NCI-H2171 treated with DMSO at 0.1 percent for 48 hours (cell line): ENCODE data around the gene PROK1.
A peak's percentile ranks its signal among the peaks of the same experiment; 100 is the strongest.
"Not testable (repeated sequence)": the region's sequence is repeated elsewhere in the genome, so short reads cannot be mapped to it uniquely, and the experiment has no call there.

Source experiments
- DNase-seq: peaks from one replicate; lab custom pipeline; 2025; lab: John Stamatoyannopoulos, UW

PROK1 gene

DNA sequence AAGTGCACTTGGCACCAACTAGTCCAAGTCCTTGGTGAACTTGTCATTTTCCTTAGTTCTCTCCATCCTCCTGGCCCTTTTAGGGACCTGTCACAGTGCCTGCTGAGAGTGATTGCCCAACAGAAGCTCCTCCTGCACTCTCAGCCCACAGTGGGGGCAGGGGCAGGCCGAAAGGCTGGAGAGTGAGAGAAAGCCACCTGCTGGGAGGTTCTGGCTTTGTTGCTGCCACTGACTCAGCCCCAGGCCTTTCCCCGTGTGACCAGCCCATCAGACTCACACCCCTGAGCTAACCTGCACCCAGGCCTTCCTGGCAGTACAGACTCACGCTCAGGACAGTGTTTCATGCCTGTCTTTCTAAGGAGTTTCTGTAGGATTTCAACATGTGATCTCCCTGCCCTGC, 17.1 kb upstream of the PROK1 start:
- DNase-seq, result no peak

DNA sequence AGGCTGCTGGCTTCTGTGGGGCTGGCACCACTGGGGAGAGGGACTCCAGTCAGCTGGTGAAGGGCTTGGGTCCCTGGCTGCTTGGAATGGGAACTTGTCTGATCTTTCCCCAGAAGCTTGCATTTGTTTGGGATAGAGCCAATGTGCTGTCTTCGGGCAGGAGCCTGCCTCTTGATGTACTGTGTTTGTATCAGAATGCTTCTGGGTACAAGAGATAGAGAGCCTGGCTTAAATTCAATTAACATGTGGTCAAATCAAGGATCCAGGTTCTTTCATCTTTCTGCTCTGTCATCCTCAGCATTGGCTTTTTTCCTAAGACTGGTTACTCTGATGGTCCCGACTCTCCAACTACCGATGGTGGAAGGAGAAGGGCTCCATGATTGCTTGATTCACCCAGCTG, 16.0 kb upstream of the PROK1 start:
- no peak for DNase-seq

DNA sequence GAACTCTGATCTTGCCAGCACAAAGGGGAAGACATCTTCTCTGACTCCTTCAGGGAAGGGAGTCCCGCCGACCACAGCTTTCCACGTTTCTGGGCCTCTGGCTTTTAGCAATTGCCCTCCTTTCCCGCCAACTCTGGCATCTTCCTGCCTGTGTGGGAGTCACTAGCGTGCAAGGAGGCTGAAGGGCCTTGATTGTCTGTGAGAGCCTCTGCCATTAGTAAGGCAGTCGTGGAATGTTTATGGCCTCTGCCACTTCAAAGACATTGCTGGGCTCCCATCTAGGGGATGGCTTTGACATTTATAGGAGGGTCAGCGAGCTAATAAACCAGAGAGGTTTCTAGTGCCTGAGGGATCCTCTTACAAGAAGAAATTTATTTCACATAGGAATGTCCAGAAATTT, 14.3 kb upstream of the PROK1 start:
- no peak for DNase-seq

DNA sequence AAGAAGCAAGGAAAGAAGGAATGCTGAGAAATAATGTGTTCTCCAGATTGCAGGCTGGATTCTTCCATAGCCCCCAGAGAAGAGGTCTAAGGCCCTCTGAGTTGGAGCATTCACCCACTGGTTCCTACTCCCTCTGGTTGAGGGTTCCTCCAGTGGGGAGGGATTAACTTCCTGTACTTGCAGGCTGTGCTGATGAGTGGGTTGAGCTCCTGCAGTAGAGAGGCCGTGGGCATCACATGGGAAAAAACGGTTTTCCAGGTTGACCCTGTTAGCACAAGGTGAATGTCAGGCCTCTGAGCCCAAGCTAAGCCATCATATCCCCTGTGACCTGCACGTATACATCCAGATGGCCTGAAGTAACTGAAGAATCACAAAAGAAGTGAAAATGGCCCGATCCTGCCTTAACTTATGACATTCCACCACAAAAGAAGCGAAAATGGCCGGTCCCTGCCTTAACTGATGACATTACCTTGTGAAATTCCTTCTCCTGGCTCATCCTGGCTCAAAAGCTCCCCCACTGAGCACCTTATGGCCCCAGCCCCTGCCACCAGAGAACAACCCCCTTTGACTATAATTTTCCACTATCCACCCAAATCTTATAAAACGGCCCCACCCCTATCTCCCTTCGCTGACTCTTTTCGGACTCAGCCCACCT, 13.2 kb upstream of the PROK1 start:
- DNase-seq, result not testable (repeated sequence)

DNA sequence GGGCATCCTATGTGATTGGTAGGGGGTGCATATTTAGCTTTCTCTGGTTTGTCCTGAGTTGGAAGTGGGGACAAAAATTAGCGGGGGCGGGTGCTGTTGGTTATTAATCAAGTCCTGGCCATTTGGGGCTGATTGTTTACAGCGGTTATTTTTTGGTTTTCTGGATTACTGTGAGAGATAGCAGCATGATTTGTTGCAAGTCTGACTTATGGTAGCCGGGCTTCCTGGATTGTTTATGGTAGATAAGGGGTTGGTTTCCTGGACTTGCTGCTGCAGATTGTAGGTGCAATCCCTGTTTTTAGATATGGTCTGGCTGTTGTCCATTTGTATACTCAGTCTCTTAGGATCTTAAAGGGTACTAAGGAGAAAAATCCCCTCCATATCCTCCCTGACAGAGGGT, 12.1 kb upstream of the PROK1 start:
- no peak for DNase-seq

DNA sequence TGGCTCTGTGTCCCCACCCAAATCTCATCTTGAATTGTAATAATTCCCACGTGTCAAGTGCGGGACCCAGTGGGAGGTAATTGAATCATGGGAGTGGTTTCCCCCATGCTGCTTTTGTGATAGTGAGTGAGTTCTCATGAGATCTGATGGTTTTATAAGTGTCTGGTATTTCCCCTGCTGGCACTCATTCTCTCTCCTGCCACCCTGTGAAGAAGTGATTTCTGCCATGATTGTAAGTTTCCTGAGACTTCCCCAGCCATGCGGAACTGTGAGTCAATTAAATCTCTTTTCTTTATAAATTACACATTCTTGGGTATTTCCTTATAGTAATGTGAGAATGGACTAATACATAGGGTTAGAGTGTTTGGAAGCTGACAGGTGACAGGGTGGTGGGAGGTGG, 11.1 kb upstream of the PROK1 start:
- DNase-seq, result not testable (repeated sequence)

DNA sequence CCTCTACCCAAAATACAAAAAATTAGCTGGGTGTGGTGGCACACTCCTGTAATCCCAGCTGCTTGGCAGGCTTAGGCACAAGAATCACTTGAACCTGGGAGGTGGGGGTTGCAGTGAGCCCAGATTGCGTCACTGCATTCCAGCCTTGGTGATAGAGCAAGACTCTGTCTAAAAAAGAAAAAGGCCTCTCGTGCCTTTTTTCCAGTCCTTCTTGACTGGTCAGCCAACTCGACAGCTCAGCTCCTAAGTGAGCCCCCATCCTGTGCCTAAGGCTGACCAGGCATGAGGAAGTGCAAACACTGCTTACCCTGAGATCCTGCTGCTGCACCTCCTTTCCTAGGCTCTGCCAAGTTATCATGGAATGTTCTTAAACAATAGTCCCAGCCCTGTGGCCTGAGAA, 10.1 kb upstream of the PROK1 start:
- DNase-seq, result no peak

DNA sequence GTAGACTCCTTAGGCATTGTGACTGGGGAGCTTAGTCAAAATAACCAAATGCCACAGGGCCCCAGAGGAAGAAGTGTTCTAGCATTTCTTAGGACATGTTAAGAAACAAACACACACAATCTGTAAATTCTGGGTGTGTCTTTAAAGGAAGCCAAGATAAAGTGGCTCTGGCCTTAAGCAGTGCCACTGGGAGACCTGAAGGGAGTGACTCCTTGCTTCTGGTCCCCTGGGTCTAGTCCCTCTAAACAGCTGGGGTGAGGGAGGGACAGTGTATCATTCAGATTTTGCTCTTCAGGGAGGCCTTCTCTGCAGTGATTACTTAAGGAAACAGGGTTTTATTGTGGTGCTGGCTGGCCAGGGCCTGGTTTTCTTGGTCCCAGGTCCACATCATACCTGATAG, 9.1 kb upstream of the PROK1 start:
- no peak for DNase-seq

DNA sequence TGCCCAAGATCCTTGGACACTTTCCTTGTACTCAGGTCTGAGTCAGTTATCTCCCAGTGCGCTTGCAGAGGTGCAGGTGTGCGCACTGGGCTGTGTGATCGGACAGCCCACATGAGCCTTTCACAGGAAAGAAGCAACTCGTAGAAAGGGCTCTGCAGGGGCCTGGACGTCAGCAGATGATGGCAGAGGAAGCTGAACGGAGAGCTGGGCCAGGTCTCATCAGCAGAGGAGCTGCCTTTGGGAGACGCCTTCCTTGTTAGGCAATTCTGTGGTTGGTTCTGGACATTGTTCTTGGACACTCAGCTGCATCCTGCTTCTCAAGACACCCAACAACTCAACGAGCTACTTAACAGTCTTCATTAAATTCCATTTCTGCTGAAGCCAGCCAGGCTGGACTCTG, 7.5 kb upstream of the PROK1 start:
- DNase-seq, result no peak

DNA sequence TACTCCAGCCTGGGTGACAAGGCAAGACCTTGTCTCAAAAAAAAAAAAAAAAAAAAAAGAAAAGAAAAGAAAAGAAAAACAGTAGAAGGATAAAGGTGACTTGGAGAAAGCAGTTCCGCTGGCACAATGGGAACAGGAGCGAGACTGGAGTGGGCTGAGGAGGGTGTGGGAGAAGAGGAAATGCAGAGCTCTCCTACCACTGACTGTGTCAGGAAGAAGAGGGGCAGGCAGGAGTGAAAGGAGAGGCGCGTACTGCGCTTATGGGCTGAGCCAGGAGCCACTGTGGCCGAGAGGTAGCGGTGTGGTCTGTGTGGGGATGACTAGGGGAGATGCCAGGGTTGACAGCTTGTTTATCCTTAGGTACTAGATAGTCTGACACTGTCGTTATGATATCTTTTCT, 6.4 kb upstream of the PROK1 start:
- no peak for DNase-seq

DNA sequence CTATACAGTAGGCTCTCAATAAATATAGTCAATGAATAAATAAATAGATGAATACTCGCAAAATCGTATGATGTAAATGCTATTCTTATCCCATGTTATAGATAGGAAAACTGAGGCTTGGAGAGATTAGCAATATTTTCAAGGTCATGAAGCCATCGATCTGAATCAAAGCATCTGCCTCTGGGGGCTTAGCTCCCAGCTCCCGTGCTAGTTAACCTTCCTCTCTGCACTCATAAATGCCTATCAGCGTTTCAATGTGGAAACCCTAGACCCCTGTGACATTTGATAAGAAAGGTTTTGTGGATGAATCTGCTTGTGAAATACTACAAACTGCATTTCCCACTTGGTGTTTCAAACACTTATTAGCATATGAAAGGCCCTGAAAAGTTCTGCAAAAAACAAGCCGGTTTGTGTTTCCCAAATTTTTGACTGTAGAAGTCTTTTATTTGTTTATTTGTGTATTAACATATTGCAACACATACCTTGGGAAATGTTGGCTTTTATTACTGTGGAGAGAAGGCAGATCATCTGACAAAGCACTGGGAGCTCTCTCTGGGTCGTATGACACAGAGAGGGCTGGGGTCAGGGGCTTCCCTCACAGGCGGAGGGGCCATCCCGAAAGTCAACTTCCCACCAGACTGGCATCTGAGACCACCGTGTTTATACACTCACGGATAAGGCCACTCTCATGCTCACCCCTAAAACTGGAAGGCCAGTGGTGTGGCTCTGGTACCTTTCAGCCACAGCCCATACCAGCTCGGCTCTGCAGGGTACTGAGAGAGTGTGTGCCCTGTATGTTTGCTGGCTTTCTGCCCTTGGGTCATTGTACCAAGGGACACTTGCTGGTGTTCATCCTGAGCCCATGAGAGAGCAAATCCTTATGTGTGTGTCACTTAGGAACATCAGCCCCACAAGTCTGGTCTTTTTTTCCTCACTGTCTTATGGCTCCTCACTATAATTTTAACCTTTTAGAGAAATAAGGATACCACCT, 993 bp upstream of the PROK1 start:
- no peak for DNase-seq

DNA sequence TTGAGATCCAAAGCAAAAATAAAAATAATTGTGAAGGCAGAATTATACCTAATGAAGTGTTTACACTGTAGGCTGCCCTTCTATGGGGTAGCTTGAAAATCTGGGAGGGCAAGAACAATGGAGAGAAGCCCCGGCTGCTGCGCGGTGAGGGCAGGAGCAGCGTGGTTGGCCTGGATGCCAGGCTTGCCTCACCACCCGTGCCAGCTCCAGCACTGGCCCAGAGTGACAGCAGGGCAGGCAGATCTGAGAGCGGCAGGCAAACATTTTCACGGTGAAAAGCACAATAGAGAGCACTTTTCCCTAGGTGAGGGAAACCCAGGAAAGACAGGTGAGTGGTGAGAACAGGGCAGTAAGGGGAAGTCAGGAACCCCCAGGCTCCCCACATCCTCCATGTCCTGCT, 1.4 kb downstream of the PROK1 start:
- DNase-seq, result no peak

DNA sequence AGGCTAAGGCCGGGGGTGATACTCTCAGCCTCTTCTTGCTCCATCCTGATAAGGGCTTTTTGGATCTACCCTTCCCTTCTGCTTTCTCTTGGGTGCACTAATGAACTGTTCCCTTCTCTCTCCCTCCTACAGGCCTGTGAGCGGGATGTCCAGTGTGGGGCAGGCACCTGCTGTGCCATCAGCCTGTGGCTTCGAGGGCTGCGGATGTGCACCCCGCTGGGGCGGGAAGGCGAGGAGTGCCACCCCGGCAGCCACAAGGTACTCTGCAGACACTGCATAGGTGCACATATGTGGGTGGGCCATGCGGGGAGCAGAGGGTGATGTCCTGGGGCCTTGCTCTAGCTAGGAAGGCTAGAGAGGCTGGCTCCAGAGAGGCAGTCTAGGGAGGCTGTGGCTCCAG, 2.9 kb downstream of the PROK1 start:
- no peak for DNase-seq

DNA sequence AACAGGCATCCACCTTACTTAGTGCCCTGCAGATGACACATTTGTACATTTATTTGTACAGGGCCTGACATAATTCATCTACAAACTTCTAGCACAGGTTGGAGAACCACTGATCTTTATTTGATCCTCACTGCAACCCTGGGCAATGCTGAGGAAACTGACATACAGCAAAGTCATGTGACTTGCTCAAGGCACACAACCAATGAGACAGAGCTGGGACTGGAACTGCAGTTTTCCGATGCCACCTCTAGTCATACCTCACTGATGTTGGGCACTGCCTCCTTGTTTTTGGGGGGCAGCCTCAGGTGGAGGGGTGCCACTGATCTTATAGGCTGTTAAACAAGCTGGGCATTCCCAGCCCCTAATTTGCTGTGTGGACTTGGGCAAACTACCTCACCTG, 3.4 kb downstream of the PROK1 start:
- DNase-seq, result no peak

DNA sequence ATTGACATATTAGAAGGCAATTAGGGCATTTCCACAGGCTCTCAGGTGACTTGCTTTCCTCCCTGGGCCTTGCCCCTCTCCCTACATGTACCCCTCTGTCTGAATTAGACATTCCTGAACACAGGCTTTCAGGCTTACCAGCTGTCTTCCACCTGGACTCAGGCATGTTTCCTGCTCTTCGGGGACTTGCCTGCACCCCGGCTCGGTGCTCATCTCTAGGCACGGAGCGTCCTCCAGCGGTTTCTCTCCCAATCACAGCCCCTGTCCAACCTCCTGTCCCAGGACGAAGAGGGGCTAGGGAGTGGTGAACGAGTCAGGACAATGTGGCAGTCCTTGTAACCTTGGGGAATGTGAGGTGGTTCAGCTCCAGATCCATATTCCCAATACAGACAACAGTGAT, 4.2 kb downstream of the PROK1 start:
- DNase-seq, result no peak

DNA sequence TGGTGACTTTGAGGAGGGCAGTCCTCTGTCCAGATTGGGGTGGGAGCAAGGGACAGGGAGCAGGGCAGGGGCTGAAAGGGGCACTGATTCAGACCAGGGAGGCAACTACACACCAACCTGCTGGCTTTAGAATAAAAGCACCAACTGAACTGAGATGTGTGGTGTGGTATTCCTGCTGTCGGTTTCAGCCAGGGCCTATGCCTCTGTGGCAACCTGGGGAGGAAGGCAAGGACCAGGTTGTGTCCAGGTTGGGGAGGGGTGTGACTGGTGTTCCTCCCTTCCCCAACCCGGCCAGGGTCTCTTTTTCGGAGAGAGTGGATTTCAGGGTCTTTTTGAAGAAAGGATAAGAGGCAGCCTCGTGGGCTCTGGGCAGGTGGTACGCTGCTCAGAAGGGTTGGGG, 6.3 kb downstream of the PROK1 start:
- no peak for DNase-seq

DNA sequence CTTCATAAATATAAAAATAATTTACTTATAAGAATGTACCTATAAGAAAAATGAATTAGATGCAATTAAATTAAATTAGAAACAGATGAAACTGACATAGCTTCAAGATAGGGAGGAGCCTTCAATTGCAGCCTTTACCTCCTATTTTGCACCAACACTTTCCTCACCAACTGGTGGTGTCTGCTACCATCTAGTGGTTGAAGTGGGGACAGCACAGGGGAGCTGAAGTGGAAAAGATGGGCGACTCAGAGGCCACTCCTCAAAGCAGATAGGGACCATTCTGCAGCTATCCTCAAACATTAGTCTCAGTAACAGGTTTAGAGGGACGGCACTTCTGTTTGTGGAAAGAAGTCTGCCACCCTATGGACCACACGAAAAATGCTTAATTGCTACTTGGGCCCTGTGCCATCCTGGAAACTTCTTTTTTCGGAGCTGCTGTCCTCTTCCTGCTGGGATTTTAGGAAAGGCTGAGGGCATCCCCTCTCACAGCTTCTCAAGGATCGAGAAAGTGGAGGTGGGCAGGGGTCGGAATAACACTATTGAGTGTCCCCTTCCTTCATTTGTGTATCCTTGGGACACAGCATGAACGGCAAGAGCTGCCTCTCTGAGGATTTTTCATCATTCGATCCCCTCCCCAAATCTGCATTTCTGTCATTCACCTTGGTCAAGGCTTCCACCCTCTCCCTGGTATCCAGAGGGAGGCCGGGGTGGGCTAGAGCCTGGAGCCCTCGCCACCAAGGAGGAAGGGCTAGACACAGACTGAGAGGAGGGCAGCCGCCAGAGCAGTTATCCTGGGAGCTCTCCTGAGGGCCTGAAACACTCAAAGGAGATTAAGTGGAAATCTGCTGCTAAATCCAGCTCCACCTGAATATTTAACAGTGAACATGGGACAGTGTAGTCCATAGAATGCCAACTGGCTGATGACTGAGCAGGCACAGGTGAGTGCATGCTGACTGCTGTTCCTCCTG, 9.6 kb downstream of the PROK1 start:
- peak; percentile 77 for DNase-seq

DNA sequence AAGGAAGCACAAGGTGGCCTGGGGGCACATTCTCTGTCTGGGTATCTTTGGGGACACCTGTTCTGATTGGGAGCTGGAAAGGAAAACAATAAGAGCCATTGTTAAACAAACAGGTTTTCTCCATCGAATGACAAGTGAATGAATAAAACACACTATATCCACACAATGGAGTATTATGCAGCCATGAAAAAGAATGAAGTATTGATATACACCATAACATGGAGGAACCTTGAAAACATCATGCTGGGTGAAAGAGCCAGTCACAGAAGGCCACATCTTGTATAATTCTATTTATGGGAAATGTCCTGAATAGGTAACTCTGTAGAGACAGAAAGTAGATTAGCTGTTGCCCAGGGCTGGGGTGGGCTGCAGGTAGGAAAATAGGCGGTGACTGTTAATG, 11.1 kb downstream of the PROK1 start:
- no peak for DNase-seq

DNA sequence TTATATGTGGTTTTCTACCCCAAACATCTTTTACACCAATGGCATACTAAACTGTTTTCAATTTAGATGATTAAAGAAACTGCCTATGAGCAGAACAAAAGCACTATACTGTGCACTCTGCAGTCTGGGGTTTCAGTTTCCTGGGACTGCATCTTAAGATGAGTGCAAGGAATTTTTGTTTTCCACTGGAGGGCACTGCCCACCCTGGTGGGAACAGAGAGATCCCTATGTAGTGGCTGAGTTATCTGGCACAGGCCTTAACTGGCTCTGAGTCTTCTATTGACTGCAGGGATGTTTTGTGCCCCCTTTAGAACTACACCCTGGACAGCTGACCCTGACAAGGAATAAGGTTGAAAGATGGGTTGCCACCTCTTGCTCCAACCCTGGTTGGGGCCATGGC, 12.0 kb downstream of the PROK1 start:
- peak; percentile 10 for DNase-seq

DNA sequence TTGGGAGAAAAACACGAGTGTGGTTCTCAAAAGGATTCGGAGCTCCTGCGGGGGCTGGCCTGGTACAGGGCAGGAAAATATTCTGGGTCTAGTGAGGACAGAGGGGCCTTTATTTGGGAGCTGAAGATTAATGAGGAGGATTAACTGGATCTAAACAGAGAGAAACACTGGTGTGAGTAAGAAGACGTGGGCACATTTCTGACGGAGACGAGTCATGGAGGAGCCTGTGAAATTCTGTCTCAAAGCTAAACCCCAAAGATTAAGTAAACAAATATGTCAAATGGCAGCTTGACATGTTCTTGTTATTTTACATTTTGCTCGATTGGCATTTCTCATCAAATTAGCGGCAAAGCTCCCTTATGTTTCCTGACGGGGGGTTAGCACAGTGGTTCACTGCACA, 12.8 kb downstream of the PROK1 start:
- no peak for DNase-seq

DNA sequence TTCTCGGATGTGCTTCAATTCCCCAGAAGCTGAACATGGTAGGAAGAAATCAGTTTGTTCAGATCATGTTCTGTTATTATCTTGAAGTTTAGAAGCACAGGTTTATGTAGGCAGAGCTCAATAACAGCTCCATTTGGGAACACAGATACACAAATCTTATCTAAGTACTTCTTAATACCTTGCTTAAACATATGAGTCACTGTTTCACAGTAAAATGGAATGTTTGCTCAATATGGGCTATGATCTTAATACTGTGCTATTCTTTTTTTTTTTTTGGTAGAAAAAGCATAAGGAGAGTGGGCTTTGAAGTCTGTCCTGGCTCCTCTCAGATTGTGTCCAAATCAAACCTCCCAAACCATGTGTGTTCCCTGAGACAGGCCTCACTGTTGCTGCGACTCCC, 13.4 kb downstream of the PROK1 start:
- no peak for DNase-seq

DNA sequence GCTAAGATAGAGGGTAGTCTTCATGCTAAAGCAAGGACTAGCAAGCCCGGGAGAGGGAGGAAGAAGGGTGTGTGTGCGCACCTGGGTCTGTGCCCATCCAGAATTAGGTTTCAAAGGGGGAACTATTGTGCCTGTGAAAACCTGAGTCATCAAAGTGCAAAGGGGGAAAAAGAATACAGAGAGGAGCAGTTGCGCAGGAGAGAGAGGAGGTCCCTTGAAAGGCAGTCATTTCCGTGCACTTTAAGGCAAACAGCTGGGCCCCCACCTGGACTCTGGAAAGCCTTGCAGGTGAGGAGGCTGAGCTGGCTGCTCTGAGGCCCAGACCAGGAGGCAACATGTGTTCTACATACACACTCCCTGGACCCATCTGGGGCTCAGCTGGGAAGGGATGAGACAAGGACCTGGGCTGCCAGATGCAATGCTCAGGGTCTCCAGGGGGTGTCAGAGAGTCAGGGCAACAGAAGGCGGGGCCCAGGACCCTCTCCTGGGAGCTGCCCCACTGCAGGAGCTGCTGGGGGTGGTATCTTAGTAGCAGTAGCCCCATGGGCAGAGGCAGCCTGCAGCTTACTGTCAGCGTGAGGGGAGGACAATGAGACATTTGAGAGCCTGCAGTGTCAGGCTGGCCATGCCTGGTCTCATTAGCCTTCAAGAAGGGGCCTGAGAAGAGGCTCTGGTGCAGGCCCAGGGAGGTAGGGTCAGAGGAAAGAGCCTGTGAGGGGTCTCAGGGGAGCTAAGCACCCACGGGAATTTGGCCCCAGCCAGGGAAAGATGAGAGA, 14.3 kb downstream of the PROK1 start:
- peak; percentile 91 for DNase-seq
